SU-DHL-6 (cell line): ENCODE data around the gene TIAM2.

Experiments
- EZH2phosphoT487 ChIP-seq: fragments of 200-600 bp; sonication (generic), shearing (Covaris generic); conservative IDR thresholded peaks from 2 replicates; pipeline ENCODE4 v1.6.1; 2018; ENCODE audit warnings: mild to moderate bottlenecking, antibody characterized with exemption, low read length, moderate library complexity, mixed read lengths
- TF ChIP-seq, protein P1 (sequence below): fragments of 200-600 bp; sonication (generic); IDR thresholded peaks from one replicate; pipeline ENCODE4 v1.5.1; 2017; ENCODE audit warnings: antibody characterized with exemption, mild to moderate bottlenecking, low read length, moderate library complexity; ENCODE audit not compliant: insufficient read depth, poor library complexity, severe bottlenecking

- TF ChIP-seq, protein P1, sequence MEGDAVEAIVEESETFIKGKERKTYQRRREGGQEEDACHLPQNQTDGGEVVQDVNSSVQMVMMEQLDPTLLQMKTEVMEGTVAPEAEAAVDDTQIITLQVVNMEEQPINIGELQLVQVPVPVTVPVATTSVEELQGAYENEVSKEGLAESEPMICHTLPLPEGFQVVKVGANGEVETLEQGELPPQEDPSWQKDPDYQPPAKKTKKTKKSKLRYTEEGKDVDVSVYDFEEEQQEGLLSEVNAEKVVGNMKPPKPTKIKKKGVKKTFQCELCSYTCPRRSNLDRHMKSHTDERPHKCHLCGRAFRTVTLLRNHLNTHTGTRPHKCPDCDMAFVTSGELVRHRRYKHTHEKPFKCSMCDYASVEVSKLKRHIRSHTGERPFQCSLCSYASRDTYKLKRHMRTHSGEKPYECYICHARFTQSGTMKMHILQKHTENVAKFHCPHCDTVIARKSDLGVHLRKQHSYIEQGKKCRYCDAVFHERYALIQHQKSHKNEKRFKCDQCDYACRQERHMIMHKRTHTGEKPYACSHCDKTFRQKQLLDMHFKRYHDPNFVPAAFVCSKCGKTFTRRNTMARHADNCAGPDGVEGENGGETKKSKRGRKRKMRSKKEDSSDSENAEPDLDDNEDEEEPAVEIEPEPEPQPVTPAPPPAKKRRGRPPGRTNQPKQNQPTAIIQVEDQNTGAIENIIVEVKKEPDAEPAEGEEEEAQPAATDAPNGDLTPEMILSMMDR = no peak
- TF ChIP-seq EZH2phosphoT487 = no peak
Measured at GRCh38 chr6:155261111-155261900, 266.2 kb downstream of the TIAM2 start.
